IMR-90 (cell line): ENCODE data around the gene SERPING1. TPM values are rescaled to one million over a fixed set of nuclear protein-coding genes. Genes with fewer than 3 reads are reported as not detected.

ENCODE experiments used
- ATAC-seq: fragments of 200-7000 bp; cut with Tn5 transposase; 2 replicates; pipeline ENCODE4 v1.9.1; 2020; ENCODE audit warnings: low read depth, mild to moderate bottlenecking, moderate library complexity
- BruUV-seq: library from RNA; stranded (reverse); fragments of 400-500 nt; replicated peaks from 2 replicates; lab custom pipeline; 2021; lab: Mats Ljungman, UMichigan
- CTCF ChIA-PET: fragments of 300-600 bp; formaldehyde crosslinking; extraction: SDS; loops from one replicate; lab custom pipeline; 2021; ENCODE audit warnings: antibody characterized with exemption; lab: Yijun Ruan, JAX
- POLR2A ChIA-PET: fragments of 300-600 bp; sonication (Branson Sonifier 250); formaldehyde crosslinking; loops from one replicate; lab custom pipeline; 2022; ENCODE audit warnings: antibody characterized with exemption; ENCODE audit not compliant: unreplicated experiment; lab: Charles Lee
- DNase-seq: peaks from one replicate; pipeline ENCODE4 v3.0.0; 2013
- H2AFZ ChIP-seq: replicated peaks from 2 replicates; pipeline ENCODE3; 2013; ENCODE audit warnings: low read length, mild to moderate bottlenecking; ENCODE audit not compliant: poor library complexity
- H2AK5ac ChIP-seq: 2 replicates; pipeline ENCODE4 v1.6.1; 2013; ENCODE audit warnings: low read depth, low read length, inconsistent platforms
- H2AK9ac ChIP-seq: replicated peaks from 2 replicates; pipeline ENCODE3; 2013; ENCODE audit warnings: mild to moderate bottlenecking, low read depth, low read length, moderate library complexity; ENCODE audit not compliant: poor library complexity
- H2BK120ac ChIP-seq: 2 replicates; pipeline ENCODE4 v1.6.1; 2013; ENCODE audit warnings: low read depth, low read length, inconsistent platforms
- H2BK15ac ChIP-seq: 3 replicates; pipeline ENCODE4 v1.6.1; 2013; ENCODE audit warnings: low read depth, low read length, inconsistent platforms
- H2BK20ac ChIP-seq: 2 replicates; pipeline ENCODE4 v1.6.1; 2013; ENCODE audit warnings: low read depth, mild to moderate bottlenecking, inconsistent platforms, low read length, moderate library complexity
- H2BK5ac ChIP-seq: 2 replicates; pipeline ENCODE4 v1.6.1; 2013; ENCODE audit warnings: mild to moderate bottlenecking, low read depth, low read length, inconsistent platforms; ENCODE audit not compliant: poor library complexity, severe bottlenecking
- H3K14ac ChIP-seq: replicated peaks from 2 replicates; pipeline ENCODE4 v1.6.1; 2013; ENCODE audit warnings: low read depth, low read length, inconsistent platforms
- H3K18ac ChIP-seq: 2 replicates; pipeline ENCODE4 v1.6.1; 2013; ENCODE audit warnings: low read depth, low read length, control low read depth
- H3K23ac ChIP-seq: 2 replicates; pipeline ENCODE4 v1.6.1; 2013; ENCODE audit warnings: low read depth, low read length, inconsistent platforms
- H3K27ac ChIP-seq: 2 replicates; pipeline ENCODE4 v1.5.1; 2013; ENCODE audit warnings: mild to moderate bottlenecking, control low read depth, low read length; ENCODE audit not compliant: insufficient read depth
- H3K27me3 ChIP-seq: 2 replicates; pipeline ENCODE4 v1.6.1; 2013; ENCODE audit warnings: low read length; ENCODE audit not compliant: control insufficient read depth, insufficient read depth
- H3K36me3 ChIP-seq: 2 replicates; pipeline ENCODE4 v1.6.1; 2013; ENCODE audit warnings: low read length, mixed read lengths; ENCODE audit not compliant: control insufficient read depth, insufficient read depth
- H3K4ac ChIP-seq: 2 replicates; pipeline ENCODE4 v1.6.1; 2013; ENCODE audit warnings: low read depth, low read length, inconsistent platforms
- H3K4me1 ChIP-seq: 2 replicates; pipeline ENCODE4 v1.6.1; 2013; ENCODE audit warnings: low read length, mixed read lengths; ENCODE audit not compliant: control insufficient read depth, insufficient read depth
- H3K4me2 ChIP-seq: 2 replicates; pipeline ENCODE4 v1.6.1; 2013; ENCODE audit warnings: low read depth, mild to moderate bottlenecking, control low read depth, low read length, moderate library complexity
- H3K4me3 ChIP-seq: 2 replicates; pipeline ENCODE4 v1.5.1; 2013; ENCODE audit warnings: low read depth, mild to moderate bottlenecking, control low read depth, low read length, moderate library complexity; ENCODE audit not compliant: insufficient read depth
- H3K56ac ChIP-seq: 2 replicates; pipeline ENCODE4 v1.6.1; 2013; ENCODE audit warnings: low read length, inconsistent platforms; ENCODE audit not compliant: insufficient read depth; ENCODE audit errors: extremely low read depth
- H3K79me1 ChIP-seq, 2 experiments: 2 replicates each; pipeline ENCODE4 v1.6.1; 2013; ENCODE audit warnings: low read length in 2 of 2, inconsistent platforms in 1 of 2, low read depth in 1 of 2
- H3K9ac ChIP-seq: 2 replicates; pipeline ENCODE4 v1.6.1; 2013; ENCODE audit warnings: low read depth, low read length, control low read depth
- H3K9me1 ChIP-seq: 2 replicates; pipeline ENCODE4 v1.6.1; 2013; ENCODE audit warnings: low read length, inconsistent platforms; ENCODE audit not compliant: insufficient read depth
- H3K9me3 ChIP-seq: 2 replicates; pipeline ENCODE4 v1.6.1; 2013; ENCODE audit warnings: low read length; ENCODE audit not compliant: control insufficient read depth, insufficient read depth
- H4K20me1 ChIP-seq: 2 replicates; pipeline ENCODE4 v1.6.1; 2013; ENCODE audit warnings: low read length, inconsistent platforms; ENCODE audit not compliant: insufficient read depth
- H4K5ac ChIP-seq: 2 replicates; pipeline ENCODE4 v1.6.1; 2013; ENCODE audit warnings: mild to moderate bottlenecking, low read depth, low read length, control low read depth
- H4K8ac ChIP-seq, 2 experiments: 2 replicates each; pipeline ENCODE4 v1.6.1; 2013; ENCODE audit warnings: low read depth in 2 of 2, low read length in 2 of 2, control low read depth in 1 of 2, inconsistent platforms in 1 of 2
- H4K91ac ChIP-seq: 2 replicates; pipeline ENCODE4 v1.6.1; 2013; ENCODE audit warnings: low read depth, low read length, inconsistent platforms; ENCODE audit not compliant: insufficient read depth
- BHLHE40 ChIP-seq: fragments of 150-350 bp; IDR thresholded peaks from 2 replicates; pipeline ENCODE4 v1.6.1; 2016; ENCODE audit warnings: mild to moderate bottlenecking, low read depth, low read length
- CEBPB ChIP-seq: IDR thresholded peaks from 2 replicates; pipeline ENCODE4 v1.6.1; 2012; ENCODE audit warnings: low read depth, low read length, improper control_type of control experiment
- CHD1 ChIP-seq: IDR thresholded peaks from 2 replicates; pipeline ENCODE4 v1.6.1; 2012; ENCODE audit warnings: low read depth, low read length, improper control_type of control experiment
- CTCF ChIP-seq: conservative IDR thresholded peaks from 2 replicates; pipeline ENCODE4 v1.5.1; 2012; ENCODE audit warnings: mild to moderate bottlenecking, low read depth, low read length, improper control_type of control experiment
- FOS ChIP-seq: fragments of 150-350 bp; IDR thresholded peaks from 2 replicates; pipeline ENCODE4 v1.6.1; 2016; ENCODE audit warnings: low read depth, low read length
- MAFK ChIP-seq: IDR thresholded peaks from 2 replicates; pipeline ENCODE4 v1.6.1; 2012; ENCODE audit warnings: low read depth, low read length, improper control_type of control experiment
- MAZ ChIP-seq: IDR thresholded peaks from 2 replicates; pipeline ENCODE4 v1.6.1; 2012; ENCODE audit warnings: low read depth, mild to moderate bottlenecking, low read length, improper control_type of control experiment, moderate library complexity, borderline replicate concordance
- MXI1 ChIP-seq: IDR thresholded peaks from 2 replicates; pipeline ENCODE4 v1.6.1; 2012; ENCODE audit warnings: low read depth, mild to moderate bottlenecking, low read length, moderate library complexity, borderline replicate concordance
- NFE2L2 ChIP-seq: fragments of 150-350 bp; IDR thresholded peaks from 2 replicates; pipeline ENCODE4 v1.6.1; 2016; ENCODE audit warnings: low read depth, mild to moderate bottlenecking, low read length
- POLR2A ChIP-seq: IDR thresholded peaks from 2 replicates; pipeline ENCODE4 v1.6.1; 2012; ENCODE audit warnings: mild to moderate bottlenecking, low read depth, low read length
- RAD21 ChIP-seq: IDR thresholded peaks from 2 replicates; pipeline ENCODE4 v1.6.1; 2012; ENCODE audit warnings: low read length, improper control_type of control experiment
- RCOR1 ChIP-seq: IDR thresholded peaks from 2 replicates; pipeline ENCODE4 v1.6.1; 2012; ENCODE audit warnings: mild to moderate bottlenecking, low read length, improper control_type of control experiment; ENCODE audit not compliant: insufficient replicate concordance
- RFX5 ChIP-seq: IDR thresholded peaks from 2 replicates; pipeline ENCODE4 v1.8.0; 2012; ENCODE audit warnings: low read depth, mild to moderate bottlenecking, low read length, moderate library complexity
- SMC3 ChIP-seq: fragments of 150-350 bp; IDR thresholded peaks from 2 replicates; pipeline ENCODE4 v1.6.1; 2016; ENCODE audit warnings: low read depth, mild to moderate bottlenecking, antibody characterized with exemption, low read length, moderate library complexity
- WGBS, 2 experiments: methylation state at CpG; one replicate each; pipeline versions ENCODE4 v1.1.5 to v1.1.7; 2013; ENCODE audit warnings: missing lambda C conversion rate in 2 of 2; ENCODE audit not compliant: insufficient read length in 1 of 2; ENCODE audit errors: extremely low coverage in 2 of 2; 5-methylcytosine and 5-hydroxymethylcytosine counted together
- dilution Hi-C: fragments of 300-500 bp; cut with HindIII; formaldehyde crosslinking; loops from one replicate; pipeline ENCODE4 v1.14.3; 2018; ENCODE audit warnings: low sequenced_read_pairs; ENCODE audit not compliant: unreplicated experiment
- in situ Hi-C: fragments of 300-500 bp; cut with MboI; formaldehyde crosslinking; loops from 3 replicates; pipeline ENCODE4 v1.14.3; 2019; ENCODE audit warnings: low sequenced_read_pairs, inconsistent platforms, mixed read lengths
- intact Hi-C: fragments of 100-400 bp; cut with micrococcal nuclease; formaldehyde crosslinking; loops from 2 replicates; pipeline ENCODE4 v1.10.0; 2022
- polyA plus RNA-seq, 3 experiments: library from polyadenylated mRNA; depleted of rRNA; stranded (reverse); fragments of >200 nt; gene quantifications; 2 replicates each; pipeline ENCODE4 v1.2.3, GENCODE V29; 2012; ENCODE audit warnings: low replicate concordance in 1 of 3
- total RNA-seq: library from RNA; depleted of rRNA; stranded (reverse); fragments of >200 nt; gene quantifications from 2 replicates; pipeline ENCODE4 v1.2.3, GENCODE V29; 2012
- TF ChIP-seq, protein P1 (sequence below): fragments of 150-350 bp; IDR thresholded peaks from 2 replicates; pipeline ENCODE4 v1.6.1; 2016; ENCODE audit warnings: low read depth, mild to moderate bottlenecking, low read length, moderate library complexity, borderline replicate concordance
- TF ChIP-seq, protein P2 (sequence below): fragments of 150-350 bp; IDR thresholded peaks from 2 replicates; pipeline ENCODE4 v1.6.1; 2017; ENCODE audit warnings: mild to moderate bottlenecking, antibody characterized with exemption, low read length, low read depth

SERPING1 gene
- total and polyA plus RNA-seq, 2 of the 4 experiments (the other 2 are of a cell fraction) = 2.0 to 30.7 TPM

DNA sequence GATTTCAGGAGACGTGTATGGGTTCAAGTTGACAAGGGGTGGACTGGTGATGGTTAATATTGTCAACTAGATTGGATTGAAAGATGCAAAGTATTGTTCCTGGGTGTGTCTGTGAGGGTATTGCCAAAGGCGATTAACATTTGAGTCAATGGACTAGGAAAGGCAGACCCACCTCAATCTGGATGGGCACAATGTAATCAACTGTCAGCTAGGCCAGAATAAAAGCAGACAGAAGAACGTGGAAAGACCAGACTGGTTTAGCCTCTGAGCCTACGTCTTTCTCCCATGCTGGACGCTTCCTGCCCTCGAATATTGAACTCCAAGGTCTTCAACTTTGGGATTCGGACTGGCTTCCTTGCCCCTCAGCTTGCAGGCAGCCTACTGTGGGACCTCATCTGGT, 53.9 kb downstream of the SERPING1 start:
- H2BK120ac ChIP-seq = no peak overlapping the region
- no peak overlapping the region for H3K4me2 ChIP-seq
- H3K27me3 ChIP-seq = no peaks in the 10 kb centered on the region
- no peak overlapping the region for H4K5ac ChIP-seq
- in situ Hi-C loops (no loop called here), intact Hi-C loops (no loop called here), dilution Hi-C loops (no loop called here)
- no peaks in the 10 kb centered on the region for H3K9me3 ChIP-seq
- H4K8ac ChIP-seq = no peak overlapping the region
- H3K23ac ChIP-seq = no peak overlapping the region
- ChIA-PET CTCF (interaction anchor here (0.8 kb wide), 1 partner anchor 11 kb away, joined by 3 read pairs; no protein-coding TSS in a partner anchor), POLR2A (no interaction called here)
- H3K79me1 ChIP-seq = peaks cover 0 to 9% of the 10 kb centered on the region in 2 experiments; a peak in 2 of 4 replicates
- H4K91ac ChIP-seq = no peak overlapping the region
- H3K18ac ChIP-seq = no peak overlapping the region
- H3K4me1 ChIP-seq = peaks cover 20% of the 10 kb centered on the region
- no peak overlapping the region for H3K14ac ChIP-seq
- no peak for TF ChIP-seq CEBPB
- TF ChIP-seq MXI1 = no peak
- TF ChIP-seq, protein P1, sequence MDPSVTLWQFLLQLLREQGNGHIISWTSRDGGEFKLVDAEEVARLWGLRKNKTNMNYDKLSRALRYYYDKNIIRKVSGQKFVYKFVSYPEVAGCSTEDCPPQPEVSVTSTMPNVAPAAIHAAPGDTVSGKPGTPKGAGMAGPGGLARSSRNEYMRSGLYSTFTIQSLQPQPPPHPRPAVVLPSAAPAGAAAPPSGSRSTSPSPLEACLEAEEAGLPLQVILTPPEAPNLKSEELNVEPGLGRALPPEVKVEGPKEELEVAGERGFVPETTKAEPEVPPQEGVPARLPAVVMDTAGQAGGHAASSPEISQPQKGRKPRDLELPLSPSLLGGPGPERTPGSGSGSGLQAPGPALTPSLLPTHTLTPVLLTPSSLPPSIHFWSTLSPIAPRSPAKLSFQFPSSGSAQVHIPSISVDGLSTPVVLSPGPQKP = no peak
- TF ChIP-seq MAFK = no peak
- TF ChIP-seq BHLHE40 = no peak
- TF ChIP-seq MAZ = no peak
- no peak for TF ChIP-seq FOS
- no peak for TF ChIP-seq NFE2L2
- no peak for TF ChIP-seq CTCF
- no peak for TF ChIP-seq CHD1
- no peak for TF ChIP-seq RCOR1
- TF ChIP-seq RFX5 = no peak
- no peak for TF ChIP-seq RAD21
- TF ChIP-seq, protein P2, sequence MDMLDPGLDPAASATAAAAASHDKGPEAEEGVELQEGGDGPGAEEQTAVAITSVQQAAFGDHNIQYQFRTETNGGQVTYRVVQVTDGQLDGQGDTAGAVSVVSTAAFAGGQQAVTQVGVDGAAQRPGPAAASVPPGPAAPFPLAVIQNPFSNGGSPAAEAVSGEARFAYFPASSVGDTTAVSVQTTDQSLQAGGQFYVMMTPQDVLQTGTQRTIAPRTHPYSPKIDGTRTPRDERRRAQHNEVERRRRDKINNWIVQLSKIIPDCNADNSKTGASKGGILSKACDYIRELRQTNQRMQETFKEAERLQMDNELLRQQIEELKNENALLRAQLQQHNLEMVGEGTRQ = no peak
- TF ChIP-seq POLR2A = no peak
- TF ChIP-seq SMC3 = no peak
- no peak overlapping the region for H2AK5ac ChIP-seq
- H2BK5ac ChIP-seq = no peak overlapping the region
- peaks cover 26% of the 10 kb centered on the region for H4K20me1 ChIP-seq
- H3K56ac ChIP-seq = no peak overlapping the region
- ATAC-seq = no peak
- H3K36me3 ChIP-seq = peaks cover 4% of the 10 kb centered on the region; the same call in 1 of the 2 replicates
- H3K9me1 ChIP-seq = 0 out of 2 replicates have a peak, but pooled peaks cover 8% of the 10 kb centered on the region
- no TSS peak for BruUV-seq
- no peak overlapping the region for H3K9ac ChIP-seq
- H3K27ac ChIP-seq = no peak overlapping the region
- no peak overlapping the region for H3K4ac ChIP-seq
- WGBS, 2 experiments = 85% methylated on average over 5 of the region's 7 CpGs; no CpG with 5 or more reads in 1 of the 2 experiments
- H2BK15ac ChIP-seq = no peak overlapping the region
- H2AFZ ChIP-seq = no peak overlapping the region
- no peak overlapping the region for H3K4me3 ChIP-seq
- no peak overlapping the region for H2AK9ac ChIP-seq
- no peak for DNase-seq
- H2BK20ac ChIP-seq = no peak overlapping the region
